CD4-positive, alpha-beta memory T cell (primary cell): ENCODE measurements around the gene PRUNE1. TPM values are rescaled to one million over a fixed set of nuclear protein-coding genes. Genes with fewer than 3 reads are reported as not detected.

ENCODE experiments used
- CTCF ChIA-PET: fragments of 350-600 bp; sonication (Branson Sonifier 250); formaldehyde crosslinking; loops from one replicate; lab custom pipeline; 2021; ENCODE audit warnings: inconsistent platforms; ENCODE audit not compliant: partially characterized antibody; lab: Charles Lee
- POLR2A ChIA-PET: fragments of 350-600 bp; sonication (Branson Sonifier 250); formaldehyde crosslinking; loops from one replicate; lab custom pipeline; 2021; ENCODE audit not compliant: partially characterized antibody; lab: Charles Lee
- DNase-seq, 5 donors: peaks; one replicate each; pipeline versions ENCODE4 v3.0.0 to v3.0.0-alpha.2; 2020 to 2022; ENCODE audit warnings: mixed read lengths in 1 of 5
- H3K27ac ChIP-seq: one replicate; pipeline ENCODE4 v1.7.0; 2013; ENCODE audit warnings: low read depth, low read length
- H3K27me3 ChIP-seq: 2 replicates; pipeline ENCODE4 v1.7.0; 2013; ENCODE audit warnings: mild to moderate bottlenecking, low read length, moderate library complexity; ENCODE audit not compliant: insufficient read depth
- H3K36me3 ChIP-seq: 2 replicates; pipeline ENCODE4 v1.7.0; 2013; ENCODE audit warnings: mild to moderate bottlenecking, low read length, moderate library complexity; ENCODE audit not compliant: insufficient read depth
- H3K4me1 ChIP-seq: 2 replicates; pipeline ENCODE4 v1.7.0; 2013; ENCODE audit warnings: mild to moderate bottlenecking, low read length, moderate library complexity; ENCODE audit not compliant: insufficient read depth
- H3K4me3 ChIP-seq, 2 donors: one replicate each; pipeline ENCODE4 v1.7.0; 2013; ENCODE audit warnings: low read length in 2 of 2, mild to moderate bottlenecking in 1 of 2
- H3K9me3 ChIP-seq, 2 donors: one replicate each; pipeline ENCODE4 v1.7.0; 2013; ENCODE audit warnings: low read length in 2 of 2, control low read depth in 1 of 2; ENCODE audit not compliant: control insufficient read depth in 1 of 2
- H3K27ac Mint-ChIP-seq, 7 donors: one replicate each; pipeline ENCODE4 v1.8.0; 2020 to 2021; ENCODE audit warnings: mixed read lengths in 7 of 7, mild to moderate bottlenecking in 6 of 7, inconsistent platforms in 3 of 7, moderate library complexity in 3 of 7
- H3K27me3 Mint-ChIP-seq, 2 donors: one replicate each; pipeline ENCODE4 v1.8.0; 2020 to 2021; ENCODE audit warnings: mixed read lengths in 2 of 2
- H3K36me3 Mint-ChIP-seq, 2 donors: one replicate each; pipeline ENCODE4 v1.8.0; 2020 to 2021; ENCODE audit warnings: mixed read lengths in 2 of 2, inconsistent platforms in 1 of 2, mild to moderate bottlenecking in 1 of 2
- H3K4me1 Mint-ChIP-seq, 4 donors: one replicate each; pipeline ENCODE4 v1.8.0; 2020 to 2021; ENCODE audit warnings: mixed read lengths in 4 of 4, mild to moderate bottlenecking in 1 of 4
- H3K4me3 Mint-ChIP-seq, 8 donors: one replicate each; pipeline ENCODE4 v1.8.0; 2020 to 2021; ENCODE audit warnings: mixed read lengths in 8 of 8, mild to moderate bottlenecking in 7 of 8, moderate library complexity in 6 of 8, inconsistent platforms in 3 of 8
- H3K9me3 Mint-ChIP-seq, 8 donors: one replicate each; pipeline ENCODE4 v1.8.0; 2020 to 2021; ENCODE audit warnings: mixed read lengths in 8 of 8, mild to moderate bottlenecking in 5 of 8, inconsistent platforms in 3 of 8, moderate library complexity in 1 of 8
- intact Hi-C: fragments of 100-400 bp; cut with micrococcal nuclease; formaldehyde crosslinking; loops from one replicate; pipeline ENCODE4 v1.15.1; 2023
- polyA plus RNA-seq, 2 donors: library from polyadenylated mRNA; unstranded; fragments of 300-500 nt; fragmentation: Illumina TruSeq; gene quantifications; one replicate each; pipeline ENCODE4 v1.2.3, GENCODE V29; 2021
- total RNA-seq, 2 experiments: library from RNA; stranded (reverse); gene quantifications; one replicate each; pipeline ENCODE4 v1.2.3, GENCODE V29; 2021

Gene PRUNE1
- total and polyA plus RNA-seq, 4 experiments from 2014 or later, result 35.0 to 59.0 (median 45.7) TPM

DNA sequence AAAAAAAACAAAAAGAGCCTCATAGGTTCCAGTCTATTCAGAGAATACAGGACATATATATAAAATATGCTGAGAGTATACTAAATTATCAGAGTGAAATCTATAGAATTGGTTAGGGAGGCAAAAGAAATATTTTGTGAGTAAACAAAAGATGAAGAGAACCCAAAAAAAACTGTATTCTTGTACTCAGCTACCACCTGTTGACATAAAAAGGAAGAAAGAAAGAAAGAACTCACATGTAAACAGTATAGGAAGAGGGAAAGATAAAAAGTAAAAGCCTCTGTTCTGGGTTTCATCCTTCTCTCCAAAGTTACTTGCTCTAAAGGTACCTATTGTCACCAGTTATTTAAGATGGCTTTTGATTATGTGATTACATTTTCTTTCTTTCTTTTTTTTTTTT lies 18.2 kb downstream of the PRUNE1 start:
- H3K27ac Mint-ChIP-seq, result no peak overlapping the region
- POLR2A ChIA-PET, result interaction anchor here (0.7 to 14.5 kb wide), 4 partner anchors 27 to 73 kb away, joined by 3 to 218 read pairs (median 12); partner anchors contain the start of genes C1orf56, CDC42SE1, GABPB2 and MLLT11

DNA sequence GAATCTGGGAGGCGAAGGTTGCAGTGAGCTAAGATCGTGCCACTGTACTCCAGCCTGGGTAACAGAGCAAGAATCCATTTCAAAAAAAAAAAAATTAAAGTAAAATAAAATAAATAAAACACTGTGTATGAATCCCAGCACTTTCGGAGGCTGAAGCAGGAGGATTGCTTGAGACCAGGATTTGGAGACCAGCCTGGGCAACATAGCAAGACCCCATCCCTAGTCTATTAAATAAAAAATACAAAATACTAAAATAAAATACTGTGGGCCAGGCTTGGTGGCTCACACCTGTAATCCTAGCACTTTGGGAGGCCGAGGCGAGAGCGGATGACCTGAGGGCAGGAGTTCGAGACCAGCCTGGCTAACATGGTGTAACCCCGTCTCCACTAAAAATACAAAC lies 23.9 kb downstream of the PRUNE1 start:
- Mint-ChIP-seq H3K4me1 (peaks cover 0 to 6% (median 6%) of the 10 kb centered on the region in 4 donors), H3K27me3 (no peaks in the 10 kb centered on the region), H3K27ac (no peak overlapping the region), H3K9me3 (no peaks in the 10 kb centered on the region), H3K4me3 (no peak overlapping the region), H3K36me3 (peaks cover 44 to 56% of the 10 kb centered on the region in 2 donors)
- Histone ChIP-seq H3K27me3 (no peaks in the 10 kb centered on the region), H3K27ac (no peak overlapping the region), H3K4me3 (no peak overlapping the region), H3K4me1 (no peaks in the 10 kb centered on the region), H3K36me3 (peaks cover 34% of the 10 kb centered on the region), H3K9me3 (no peaks in the 10 kb centered on the region)
- intact Hi-C loops, result no loop called here
- DNase-seq, result no peak
- POLR2A ChIA-PET, result interaction anchor here (0.6 to 14.5 kb wide), 2 partner anchors 21 to 99 kb away, joined by 3 to 218 read pairs; partner anchors contain the start of genes C1orf56, CDC42SE1 and MLLT11
- CTCF ChIA-PET, result interaction anchor here (0.7 to 1.7 kb wide), 3 partner anchors 8 to 124 kb away, joined by 3 to 8 read pairs (median 6); partner anchors contain the start of gene TNFAIP8L2

More for the DNA sequence above, 18.2 kb downstream of the PRUNE1 start:
- CTCF ChIA-PET, result interaction anchor here (1.7 to 5.5 kb wide), 7 partner anchors 14 to 131 kb away, joined by 7 to 90 read pairs (median 44); partner anchors contain the start of genes C1orf56, CDC42SE1, GABPB2 and MLLT11
- H3K4me1 Mint-ChIP-seq, result peaks cover 5 to 11% (median 6%) of the 10 kb centered on the region in 4 donors
- H3K27me3 ChIP-seq, result no peaks in the 10 kb centered on the region
- no peak for DNase-seq
- H3K27ac ChIP-seq, result no peak overlapping the region
- H3K4me3 ChIP-seq, result no peak overlapping the region
- intact Hi-C loops, result no loop called here
- no peaks in the 10 kb centered on the region for H3K9me3 Mint-ChIP-seq
- H3K27me3 Mint-ChIP-seq, result no peaks in the 10 kb centered on the region
- no peaks in the 10 kb centered on the region for H3K9me3 ChIP-seq
- H3K36me3 ChIP-seq, result peaks cover 24% of the 10 kb centered on the region
- H3K4me1 ChIP-seq, result peaks cover 7% of the 10 kb centered on the region
- H3K4me3 Mint-ChIP-seq, result no peak overlapping the region
- peaks cover 42 to 55% of the 10 kb centered on the region in 2 donors for H3K36me3 Mint-ChIP-seq

DNA sequence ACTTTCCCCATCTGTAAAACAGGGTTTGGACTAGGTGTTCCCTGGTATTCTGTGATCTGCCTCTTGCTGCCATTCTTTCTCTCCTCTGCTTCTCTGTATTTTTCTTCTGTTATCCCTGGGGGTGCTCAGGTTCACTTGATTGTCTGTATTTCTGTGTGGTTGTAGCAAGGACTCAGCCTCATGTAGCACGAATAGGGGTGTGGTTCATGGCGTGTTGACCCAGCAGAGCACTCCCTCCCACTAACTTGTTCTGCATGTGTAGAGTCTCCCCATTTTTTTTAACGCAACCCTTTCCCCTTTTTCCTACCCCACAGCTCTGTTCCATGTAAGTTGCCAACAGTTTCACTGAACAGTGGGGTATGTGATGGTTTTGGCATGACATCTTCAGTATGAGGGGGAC lies 26.9 kb downstream of the PRUNE1 start:
- CTCF ChIA-PET, result interaction anchor here (1.5 kb wide), 1 partner anchor 36 kb away, joined by 4 read pairs; no protein-coding TSS in a partner anchor
- Histone ChIP-seq H3K4me1 (no peaks in the 10 kb centered on the region), H3K9me3 (no peaks in the 10 kb centered on the region), H3K27ac (no peak overlapping the region), H3K4me3 (no peak overlapping the region), H3K27me3 (no peaks in the 10 kb centered on the region), H3K36me3 (peaks cover 25% of the 10 kb centered on the region)
- Mint-ChIP-seq H3K27ac (peak overlapping the region in 5 of 7 donors; percentile 19 to 86 (median 66)), H3K9me3 (no peaks in the 10 kb centered on the region), H3K27me3 (no peaks in the 10 kb centered on the region), H3K36me3 (peaks cover 29 to 37% of the 10 kb centered on the region in 2 donors), H3K4me3 (no peak overlapping the region), H3K4me1 (peaks cover 0 to 8% (median 6%) of the 10 kb centered on the region in 4 donors)
- no peak for DNase-seq
- intact Hi-C loops, result no loop called here
- POLR2A ChIA-PET, result interaction anchor here (14.5 kb wide), 1 partner anchor 18 kb away, joined by 218 read pairs; the partner anchor contains the start of genes C1orf56, CDC42SE1 and MLLT11

DNA sequence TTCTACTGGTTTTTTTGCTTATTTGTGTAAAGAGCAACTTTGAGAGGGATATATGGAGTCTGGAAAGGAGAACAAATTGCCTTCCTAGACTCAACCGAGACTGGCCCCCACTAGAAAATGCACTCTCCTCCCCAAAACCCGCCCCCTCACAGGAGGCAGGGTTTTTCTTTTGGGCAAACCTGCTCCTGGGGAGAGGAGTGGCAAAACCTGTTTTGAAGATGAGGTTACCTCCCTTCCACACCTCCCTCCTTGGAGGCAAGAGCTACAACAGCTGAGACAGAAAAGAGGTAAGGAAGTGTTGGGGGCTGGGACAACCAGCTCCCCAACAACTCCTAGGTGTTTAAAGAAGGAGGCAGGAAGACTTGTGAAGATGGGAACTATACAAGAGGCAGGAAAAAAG lies 28.1 kb downstream of the PRUNE1 start, which contains the start of gene BNIPL:
BNIPL (plus strand) TSS at position 231 of the 400 bp plus-strand sequence; CDS start at position 371, 140 bp downstream.
- no peak within 1 kb of the TSS for H3K27ac ChIP-seq
- DNase-seq, result no peak
- Mint-ChIP-seq H3K4me1 (peaks cover 0 to 8% (median 6%) of the 10 kb centered on the region in 4 donors), H3K9me3 (no peaks in the 10 kb centered on the region), H3K36me3 (peaks cover 24 to 27% of the 10 kb centered on the region in 2 donors), H3K27ac (peak within 1 kb of the TSS in 6 of 7 donors; percentile 32 to 86 (median 72)), H3K4me3 (no peak within 1 kb of the TSS), H3K27me3 (no peaks in the 10 kb centered on the region)
- ChIA-PET CTCF (interaction anchor here (0.7 kb wide), 1 partner anchor 10 kb away, joined by 3 read pairs; no protein-coding TSS in a partner anchor), POLR2A (interaction anchor here (1.0 to 2.3 kb wide), 5 partner anchors 9 to 22 kb away, joined by 3 to 7 read pairs (median 6); partner anchors contain the start of genes C1orf56 and CDC42SE1)
- H3K27me3 ChIP-seq, result no peaks in the 10 kb centered on the region
- no peaks in the 10 kb centered on the region for H3K4me1 ChIP-seq
- no peaks in the 10 kb centered on the region for H3K9me3 ChIP-seq
- H3K4me3 ChIP-seq, result no peak within 1 kb of the TSS
- H3K36me3 ChIP-seq, result peaks cover 18% of the 10 kb centered on the region
- intact Hi-C loops, result no loop called here

DNA sequence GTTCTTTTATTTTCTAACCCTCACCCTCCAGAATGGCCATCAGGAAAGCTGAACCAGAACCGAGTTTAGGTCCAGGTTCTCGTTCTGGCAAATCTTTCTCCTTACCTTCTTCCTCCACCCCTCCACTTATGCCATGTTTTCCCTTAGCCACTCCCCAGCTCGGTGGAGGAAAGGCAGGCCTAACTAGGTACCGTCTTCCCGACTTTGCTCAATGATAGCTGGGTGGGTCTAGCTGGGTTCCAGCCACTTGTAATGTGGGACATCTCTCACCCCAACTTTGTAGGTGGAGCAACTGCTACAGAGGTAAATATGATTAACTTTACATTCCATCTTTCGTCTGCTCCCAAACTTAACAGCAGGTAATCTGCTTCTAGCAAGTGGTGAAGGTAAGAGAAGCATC lies 28.8 kb downstream of the PRUNE1 start:
- no peak for DNase-seq
- intact Hi-C loops, result no loop called here
- Mint-ChIP-seq H3K27ac (peak overlapping the region in 3 of 7 donors; percentile 19 to 72 (median 34)), H3K9me3 (no peaks in the 10 kb centered on the region), H3K4me3 (no peak overlapping the region), H3K27me3 (no peaks in the 10 kb centered on the region), H3K36me3 (peaks cover 22 to 24% of the 10 kb centered on the region in 2 donors), H3K4me1 (peaks cover 0 to 8% (median 6%) of the 10 kb centered on the region in 4 donors)
- Histone ChIP-seq H3K9me3 (no peaks in the 10 kb centered on the region), H3K4me1 (no peaks in the 10 kb centered on the region), H3K27me3 (no peaks in the 10 kb centered on the region), H3K36me3 (peaks cover 14% of the 10 kb centered on the region), H3K4me3 (no peak overlapping the region), H3K27ac (no peak overlapping the region)
- ChIA-PET POLR2A (interaction anchor here (1.0 to 2.3 kb wide), 5 partner anchors 9 to 22 kb away, joined by 3 to 7 read pairs (median 6); partner anchors contain the start of genes C1orf56 and CDC42SE1), CTCF (interaction anchor here (0.7 kb wide), 1 partner anchor 10 kb away, joined by 3 read pairs; no protein-coding TSS in a partner anchor)

DNA sequence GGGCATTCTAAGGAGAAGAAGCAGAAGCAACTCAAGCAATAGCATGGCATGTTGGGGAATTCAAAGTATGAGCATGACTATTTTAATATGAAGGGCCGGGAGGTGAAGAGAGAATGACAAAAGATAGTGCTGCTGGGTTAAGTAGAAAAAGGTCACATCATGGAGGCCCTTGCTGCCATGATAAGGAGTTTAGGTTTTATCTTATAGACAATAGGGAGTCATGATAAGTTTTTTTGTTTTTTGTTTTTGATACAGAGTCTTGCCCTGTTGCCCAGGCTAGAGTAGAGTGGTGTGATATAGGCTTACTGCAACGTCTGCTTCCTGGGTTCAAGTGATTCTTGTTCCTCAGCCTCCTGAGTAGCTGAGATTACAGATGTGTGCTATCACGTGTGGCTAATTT lies 31.3 kb downstream of the PRUNE1 start:
- CTCF ChIA-PET, result interaction anchor here (1.5 to 2.7 kb wide), 3 partner anchors 9 to 60 kb away, joined by 3 to 7 read pairs (median 5); no protein-coding TSS in a partner anchor
- Mint-ChIP-seq H3K27me3 (no peaks in the 10 kb centered on the region), H3K36me3 (peaks cover 15% of the 10 kb centered on the region in 2 donors), H3K9me3 (no peaks in the 10 kb centered on the region), H3K4me3 (no peak overlapping the region), H3K4me1 (peaks cover 13 to 23% (median 16%) of the 10 kb centered on the region in 4 donors), H3K27ac (peak overlapping the region in 1 of 7 donors; percentile 36)
- no peaks in the 10 kb centered on the region for H3K9me3 ChIP-seq
- no peak overlapping the region for H3K27ac ChIP-seq
- peaks cover 4% of the 10 kb centered on the region for H3K36me3 ChIP-seq
- intact Hi-C loops, result no loop called here
- POLR2A ChIA-PET, result interaction anchor here (1.5 to 2.3 kb wide), 2 partner anchors 8 to 10 kb away, joined by 7 to 8 read pairs; partner anchors contain the start of gene C1orf56
- no peaks in the 10 kb centered on the region for H3K27me3 ChIP-seq
- H3K4me1 ChIP-seq, result peaks cover 12% of the 10 kb centered on the region
- DNase-seq, result no peak
- no peak overlapping the region for H3K4me3 ChIP-seq

DNA sequence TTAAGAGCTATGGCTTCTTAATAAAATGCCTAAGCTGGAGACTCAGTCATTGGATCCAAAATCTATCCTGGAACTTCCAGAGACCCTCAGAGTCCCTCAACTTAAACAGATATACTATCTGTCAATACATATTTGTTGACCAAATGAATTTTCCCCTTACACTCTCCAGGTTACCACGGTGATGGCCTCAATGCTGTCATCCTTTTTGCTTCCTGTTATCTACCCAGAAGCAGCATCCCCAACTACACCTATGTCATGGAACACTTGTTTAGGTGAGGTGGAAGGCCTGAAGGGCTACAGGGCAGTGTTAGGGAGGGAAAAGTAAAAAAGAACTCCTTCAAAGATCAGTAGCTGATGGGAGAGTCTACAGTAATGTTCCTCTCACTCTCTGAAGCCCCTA lies 34.9 kb downstream of the PRUNE1 start:
- Histone ChIP-seq H3K4me3 (no peak overlapping the region), H3K27ac (no peak overlapping the region), H3K36me3 (no peaks in the 10 kb centered on the region), H3K4me1 (peaks cover 24% of the 10 kb centered on the region), H3K27me3 (no peaks in the 10 kb centered on the region), H3K9me3 (no peaks in the 10 kb centered on the region)
- H3K27me3 Mint-ChIP-seq, result no peaks in the 10 kb centered on the region
- H3K4me3 Mint-ChIP-seq, result peak overlapping the region in 2 of 8 donors; percentile 13 to 46
- no peaks in the 10 kb centered on the region for H3K9me3 Mint-ChIP-seq
- CTCF ChIA-PET, result interaction anchor here (0.9 to 2.7 kb wide), 6 partner anchors 14 to 111 kb away, joined by 3 to 20 read pairs (median 8); partner anchors contain the start of gene CDC42SE1
- DNase-seq, result peak in 1 of 5 donors; percentile 22
- peaks cover 2 to 4% of the 10 kb centered on the region in 2 donors for H3K36me3 Mint-ChIP-seq
- POLR2A ChIA-PET, result interaction anchor here (0.7 to 10.2 kb wide), 5 partner anchors 8 to 464 kb away, joined by 3 to 325 read pairs (median 12); partner anchors contain the start of genes CDC42SE1, MCL1 and MLLT11
- peaks cover 19 to 40% (median 31%) of the 10 kb centered on the region in 4 donors for H3K4me1 Mint-ChIP-seq
- H3K27ac Mint-ChIP-seq, result peak overlapping the region in 5 of 7 donors; percentile 22 to 78 (median 60)
- intact Hi-C loops, result no loop called here
